ENCODE data around the gene KLF11.

Gene KLF11

DNA sequence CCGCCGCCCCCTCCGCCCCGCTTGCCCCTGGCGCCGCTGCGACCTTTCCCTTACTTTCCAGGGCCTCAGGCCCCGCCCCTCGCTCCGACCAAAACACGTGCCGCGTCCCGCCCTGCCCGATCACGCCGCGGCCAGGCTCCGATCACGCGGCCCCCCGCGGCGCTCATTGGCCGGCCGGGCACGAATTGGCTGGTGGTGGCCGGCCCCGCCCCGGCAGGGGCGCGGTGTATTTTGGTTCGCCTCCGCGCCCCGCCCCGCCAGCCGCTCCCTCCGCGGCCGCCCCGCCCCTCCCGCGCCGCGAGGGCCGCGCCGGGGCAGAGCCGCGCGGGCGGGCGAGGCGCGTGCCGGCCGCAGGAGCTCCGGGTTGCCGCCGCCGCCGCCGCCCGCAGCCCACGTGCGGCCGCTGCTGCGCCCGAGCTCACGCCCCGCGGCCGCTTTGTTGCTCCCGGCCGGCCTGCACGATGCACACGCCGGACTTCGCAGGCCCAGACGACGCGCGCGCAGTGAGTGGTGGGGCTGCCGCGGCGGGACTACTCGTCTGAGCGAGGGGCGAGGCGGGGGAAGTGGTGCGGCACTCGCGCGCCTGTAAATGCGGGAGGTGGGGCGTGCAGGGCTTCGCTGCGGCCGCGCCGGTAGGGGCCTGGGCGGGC, at the start of gene KLF11:
TSS of gene KLF11 (plus strand) at position 295 of the 650 bp plus-strand sequence. CDS start at position 462, 167 bp downstream.
- peak; percentile 66 to 76 for DNase-seq (ENCODE audit: low read depth in 1 of 2, low spot score in 1 of 2)

DNA sequence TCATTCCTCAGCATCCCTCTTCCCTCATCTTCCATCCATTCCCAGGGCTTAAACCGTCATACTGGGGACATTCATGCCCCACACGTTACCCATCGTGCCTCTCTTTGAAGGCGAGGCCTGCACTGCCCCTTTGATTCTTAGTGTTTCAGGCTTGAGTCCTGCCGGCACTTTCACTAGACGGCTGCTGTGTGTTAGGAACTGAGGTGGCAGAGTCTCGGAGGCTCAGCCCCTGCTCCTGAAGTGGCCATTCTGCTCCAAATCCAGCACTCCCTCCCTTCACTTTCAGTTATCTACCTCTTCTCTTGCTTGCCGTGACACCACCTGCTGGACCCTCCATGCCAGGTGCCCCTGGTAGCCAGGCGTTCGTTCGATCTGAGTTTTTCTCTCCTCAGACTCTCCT, 48.9 kb upstream of the KLF11 start:
- DNase-seq (ENCODE audit: low read depth in 1 of 2, low spot score in 1 of 2): no peak

DNA sequence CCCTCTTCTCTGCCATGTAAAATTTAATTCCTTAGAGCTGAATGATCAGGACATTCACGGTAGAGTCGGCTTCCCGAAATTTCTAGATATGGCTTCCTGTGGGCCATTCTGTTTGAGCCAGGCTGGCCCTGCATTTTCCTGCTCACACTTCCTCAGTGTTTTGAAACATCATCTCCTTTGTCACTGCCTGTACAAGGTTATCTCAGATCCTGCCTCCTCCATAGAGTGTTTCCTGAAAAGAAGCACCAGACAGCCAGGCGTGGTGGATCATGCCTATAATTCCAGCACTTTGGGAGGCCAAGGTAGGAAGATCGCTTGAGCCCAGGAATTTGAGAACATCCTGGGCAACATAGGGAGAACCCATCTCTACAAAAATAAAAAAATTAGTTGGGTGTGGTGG, 48.3 kb upstream of the KLF11 start:
- no peak for DNase-seq (ENCODE audit: low read depth in 1 of 2, low spot score in 1 of 2)

DNA sequence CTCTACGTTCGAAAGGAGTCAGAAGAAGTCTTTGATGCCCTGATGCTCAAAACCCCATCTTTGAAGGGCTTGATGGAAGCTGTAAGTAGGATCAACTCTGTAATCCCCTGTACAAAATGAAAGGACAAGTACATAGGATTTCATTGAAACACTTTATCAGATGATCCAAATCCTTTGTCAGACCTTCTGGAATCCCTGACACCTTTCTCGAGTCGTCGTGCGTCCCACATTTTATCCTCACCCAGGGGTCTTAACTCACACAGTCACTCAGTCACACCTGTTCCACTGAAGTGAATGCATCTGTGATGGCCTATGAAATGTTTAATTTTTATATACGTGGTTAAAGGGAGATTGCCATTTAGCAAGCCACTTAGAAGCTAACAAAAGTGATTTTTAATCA, 47.0 kb upstream of the KLF11 start:
- no peak for DNase-seq (ENCODE audit: low read depth in 1 of 2, low spot score in 1 of 2)

GRCh38 chr2:9997936-9998335, 45.4 kb upstream of the KLF11 start:
- no peak for DNase-seq (ENCODE audit: low read depth in 1 of 2, low spot score in 1 of 2)

DNA sequence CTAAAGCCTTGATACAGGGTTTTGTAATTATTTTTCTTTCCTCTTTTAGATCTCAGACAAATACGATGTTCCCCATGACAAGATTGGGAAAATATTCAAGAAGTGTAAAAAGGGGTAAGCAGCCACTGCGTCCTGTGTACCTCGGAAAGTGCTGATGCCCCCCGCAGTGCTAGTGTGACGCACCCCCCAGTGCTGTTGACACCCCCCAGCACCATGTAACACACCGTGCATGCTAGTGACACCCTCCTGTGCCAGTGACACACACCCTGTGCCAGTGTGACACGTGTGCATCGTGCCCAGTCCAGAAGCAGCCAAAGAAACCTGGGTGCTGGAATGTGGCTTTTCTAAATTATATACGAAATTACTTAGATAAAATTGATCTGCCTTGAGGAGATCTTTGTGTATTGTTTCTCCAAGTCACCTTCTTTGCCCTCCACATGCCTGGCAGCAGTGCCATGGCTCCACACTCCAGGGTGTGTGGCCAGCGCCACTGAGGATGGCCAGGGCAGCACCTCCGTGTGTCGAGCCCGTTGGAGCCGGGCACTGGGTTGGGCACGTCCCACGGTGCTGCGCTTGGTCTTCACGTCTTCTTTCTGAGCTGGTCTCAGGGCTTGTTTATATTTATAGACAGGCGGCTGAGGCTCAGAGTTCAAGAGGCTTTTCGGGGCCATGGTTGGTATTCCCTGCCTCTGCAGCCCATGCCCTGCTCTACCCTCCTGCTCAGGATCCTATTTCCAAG, 44.3 kb upstream of the KLF11 start:
- no peak for DNase-seq (ENCODE audit: low read depth in 1 of 2, low spot score in 1 of 2)

GRCh38 chr2:9999693-10000092, 43.7 kb upstream of the KLF11 start:
- DNase-seq (ENCODE audit: low read depth in 1 of 2, low spot score in 1 of 2): no peak

GRCh38 chr2:10000541-10000940, 42.8 kb upstream of the KLF11 start:
- DNase-seq (ENCODE audit: low read depth in 1 of 2, low spot score in 1 of 2): no peak

DNA sequence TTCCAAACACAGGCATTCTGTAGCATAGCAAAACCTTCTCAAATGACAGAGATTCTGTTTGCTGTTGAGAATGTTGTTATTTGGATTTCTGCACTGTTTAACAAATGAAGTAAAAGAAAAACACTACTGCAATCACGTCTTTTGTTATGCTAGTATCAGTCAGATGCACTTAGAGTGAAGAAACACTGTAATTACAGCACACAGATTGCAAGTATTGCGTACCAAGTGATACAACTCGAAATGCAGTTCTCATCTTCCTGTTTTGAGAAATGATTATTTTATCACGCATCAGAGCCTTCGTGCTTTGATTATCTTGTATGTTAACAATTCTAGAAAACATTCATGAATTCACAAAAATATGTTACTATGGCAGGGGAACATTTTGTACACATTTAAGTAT, 41.8 kb upstream of the KLF11 start:
- no peak for DNase-seq (ENCODE audit: low read depth in 1 of 2, low spot score in 1 of 2)

DNA sequence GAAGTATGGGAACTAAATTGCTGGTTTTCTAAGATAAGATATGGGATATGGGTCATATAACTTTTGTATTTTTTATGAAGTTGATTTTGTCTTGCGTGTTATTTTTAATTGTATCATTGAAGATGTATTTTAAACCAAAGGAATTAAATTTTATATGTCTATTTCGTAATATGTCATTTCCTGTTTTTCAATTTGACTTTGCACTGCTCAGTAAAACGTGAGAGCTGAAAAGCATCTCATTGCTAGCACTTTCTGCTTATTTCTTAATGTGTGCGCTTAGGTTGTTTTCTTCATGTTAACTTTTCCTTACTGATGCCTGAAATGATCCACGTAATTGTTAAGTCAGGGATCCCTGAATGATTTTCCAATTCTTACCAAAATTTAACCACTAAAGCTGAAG, 41.2 kb upstream of the KLF11 start:
- no peak for DNase-seq (ENCODE audit: low read depth in 1 of 2, low spot score in 1 of 2)

DNA sequence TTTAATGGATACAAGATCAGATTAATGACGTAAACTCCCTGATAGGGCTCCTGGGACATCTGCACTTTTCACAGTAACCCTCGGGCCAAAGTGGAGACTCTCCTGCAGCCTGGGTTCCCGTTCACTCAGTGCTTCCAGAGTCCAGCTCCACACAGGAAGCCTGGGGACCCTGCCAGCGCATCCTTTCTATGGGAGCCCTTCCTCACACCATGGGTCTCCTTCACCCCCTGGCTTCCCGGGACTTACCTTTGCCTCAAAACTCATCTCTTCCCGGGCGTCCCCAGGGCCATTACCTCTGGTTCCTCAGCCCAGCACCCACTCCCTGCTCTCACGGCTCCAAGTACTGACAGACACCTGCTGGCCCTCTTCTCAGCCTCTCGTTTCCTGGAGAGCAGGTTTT, 40.7 kb upstream of the KLF11 start:
- no peak for DNase-seq (ENCODE audit: low read depth in 1 of 2, low spot score in 1 of 2)

DNA sequence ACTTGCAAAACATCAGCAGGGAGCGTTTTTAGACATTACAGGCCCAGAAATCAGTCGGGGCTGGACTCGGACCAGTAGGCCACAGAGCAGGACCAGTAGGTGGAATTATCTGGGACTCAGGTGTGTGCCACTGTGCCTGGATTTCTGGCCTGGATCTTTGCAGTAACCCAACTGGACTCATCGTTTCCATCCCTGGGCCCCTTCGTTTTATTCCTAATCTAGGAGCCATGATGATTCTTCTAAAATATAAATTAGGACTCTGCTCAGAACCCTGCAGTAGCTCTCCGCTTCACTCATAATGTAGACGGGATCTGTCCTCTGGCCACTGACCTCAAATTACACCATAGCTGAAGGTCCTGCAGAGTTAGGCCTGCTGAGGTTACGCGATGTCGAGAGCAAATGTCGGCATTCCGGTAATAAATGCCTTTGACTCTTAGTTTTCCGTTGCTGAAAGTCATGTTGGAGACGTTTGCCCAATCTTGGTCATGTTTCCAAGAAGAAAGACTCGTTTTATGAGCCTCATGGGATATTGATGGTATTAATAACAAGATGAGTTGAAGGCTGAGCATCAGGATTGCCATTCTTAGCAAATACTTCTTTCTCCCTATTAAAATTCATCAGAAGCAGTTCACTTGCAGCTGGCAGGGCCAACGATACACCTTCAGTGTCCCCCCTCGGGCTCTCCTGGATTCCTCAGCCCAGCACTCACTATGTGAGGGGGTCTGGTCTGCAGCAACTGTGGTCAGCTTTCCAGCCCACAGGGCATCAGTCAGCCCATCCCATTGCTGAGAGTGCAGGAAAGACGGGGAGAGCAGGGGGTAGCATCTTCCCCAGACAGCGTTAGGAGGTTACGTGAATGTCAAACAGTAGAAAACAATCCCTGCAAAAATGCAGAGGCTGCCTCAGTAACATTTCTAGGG, 39.9 kb upstream of the KLF11 start:
- no peak for DNase-seq (ENCODE audit: low read depth in 1 of 2, low spot score in 1 of 2)

DNA sequence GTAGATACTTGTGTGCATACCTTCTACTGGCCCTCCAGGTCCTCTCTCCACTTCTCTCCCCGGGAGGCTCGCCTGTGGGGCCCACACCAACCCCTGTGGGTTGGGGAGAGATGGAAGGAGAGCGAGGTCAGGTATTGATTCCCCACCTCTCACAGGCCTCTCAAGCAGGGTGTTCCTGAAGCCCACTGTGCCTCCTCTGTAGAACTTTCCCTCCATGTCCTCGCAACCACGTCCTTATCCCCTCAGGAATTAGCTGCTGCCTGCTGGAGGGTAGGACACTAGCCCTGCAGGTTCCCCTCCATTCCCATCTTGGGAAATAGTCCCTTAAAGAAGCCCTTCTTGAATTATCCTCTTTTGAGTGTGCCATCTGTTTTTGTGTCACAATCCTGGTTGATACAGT, 38.9 kb upstream of the KLF11 start:
- no peak for DNase-seq (ENCODE audit: low read depth in 1 of 2, low spot score in 1 of 2)

DNA sequence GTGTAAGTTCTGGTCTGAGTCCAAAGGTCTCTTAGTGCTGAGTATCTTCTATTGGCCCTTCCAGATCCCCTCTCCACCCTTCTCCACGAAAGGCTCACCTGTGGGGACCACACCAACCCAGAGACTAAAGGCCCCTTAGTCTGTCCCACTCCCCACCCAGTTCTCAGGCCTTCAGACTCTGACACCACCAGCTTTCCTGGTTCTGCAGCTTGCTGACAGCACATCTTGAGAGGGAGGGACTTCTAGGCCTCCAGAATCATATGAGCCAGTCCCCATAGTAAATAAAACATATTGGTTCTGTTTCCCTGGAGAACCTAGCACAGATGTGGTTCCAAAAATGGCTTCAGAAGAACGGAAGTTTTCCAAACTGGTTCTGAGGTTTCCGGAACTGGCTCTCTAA, 38.5 kb upstream of the KLF11 start:
- DNase-seq (ENCODE audit: low read depth in 1 of 2, low spot score in 1 of 2): no peak

GRCh38 chr2:10005461-10006235, 37.7 kb upstream of the KLF11 start:
- no peak for DNase-seq (ENCODE audit: low read depth in 1 of 2, low spot score in 1 of 2)

GRCh38 chr2:10006236-10007161, 36.9 kb upstream of the KLF11 start:
- DNase-seq (ENCODE audit: low read depth in 1 of 2, low spot score in 1 of 2): no peak

GRCh38 chr2:10007435-10007834, 35.9 kb upstream of the KLF11 start:
- no peak for DNase-seq (ENCODE audit: low read depth in 1 of 2, low spot score in 1 of 2)

GRCh38 chr2:10007921-10008808, 35.2 kb upstream of the KLF11 start:
- no peak for DNase-seq (ENCODE audit: low read depth in 1 of 2, low spot score in 1 of 2)

GRCh38 chr2:10008809-10009176, 34.6 kb upstream of the KLF11 start:
- no peak for DNase-seq (ENCODE audit: low read depth in 1 of 2, low spot score in 1 of 2)
